ENCODE measurements around the gene CACNA2D3.

The CACNA2D3 gene

DNA sequence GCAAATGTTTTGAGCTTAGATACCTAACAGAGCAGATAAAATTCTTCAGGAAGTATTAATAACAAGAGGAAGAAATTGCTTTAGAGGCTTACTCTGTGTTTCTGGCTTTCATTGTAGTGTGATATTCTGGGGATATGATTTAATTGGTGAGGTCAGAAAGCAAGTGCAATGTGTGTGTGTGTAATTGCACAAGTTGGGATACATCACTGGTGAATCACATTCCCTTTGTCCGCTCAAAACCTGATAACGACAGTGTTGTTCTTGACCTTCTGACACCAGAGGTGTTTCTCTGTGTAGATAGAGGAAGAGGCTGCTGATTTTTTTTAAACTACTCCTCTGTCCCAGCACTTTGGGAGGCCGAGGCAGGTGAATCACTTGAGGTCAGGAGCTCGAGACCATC is 161.1 kb downstream of the CACNA2D3 start:
- DNase-seq: no peak

DNA sequence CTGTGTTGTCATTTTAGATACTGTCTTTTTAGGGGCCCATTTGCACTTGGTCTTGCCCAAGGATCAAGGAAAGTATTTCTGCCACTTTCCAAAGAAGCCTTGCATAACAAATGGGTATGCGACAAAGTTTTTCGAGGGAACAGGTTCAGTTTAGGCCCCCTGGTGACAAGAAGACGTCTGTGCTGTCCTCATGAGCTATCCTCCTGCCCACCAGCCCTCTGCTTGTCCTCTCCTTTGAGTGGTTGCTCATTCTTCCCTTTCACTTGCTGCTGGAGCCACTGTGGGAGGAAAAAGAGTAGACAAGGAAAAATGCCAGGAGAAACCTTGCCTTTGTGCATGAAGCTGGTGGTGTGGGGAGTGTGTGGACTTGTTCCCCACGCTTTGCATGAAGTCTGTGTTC is 171.9 kb downstream of the CACNA2D3 start:
- DNase-seq: no peak

DNA sequence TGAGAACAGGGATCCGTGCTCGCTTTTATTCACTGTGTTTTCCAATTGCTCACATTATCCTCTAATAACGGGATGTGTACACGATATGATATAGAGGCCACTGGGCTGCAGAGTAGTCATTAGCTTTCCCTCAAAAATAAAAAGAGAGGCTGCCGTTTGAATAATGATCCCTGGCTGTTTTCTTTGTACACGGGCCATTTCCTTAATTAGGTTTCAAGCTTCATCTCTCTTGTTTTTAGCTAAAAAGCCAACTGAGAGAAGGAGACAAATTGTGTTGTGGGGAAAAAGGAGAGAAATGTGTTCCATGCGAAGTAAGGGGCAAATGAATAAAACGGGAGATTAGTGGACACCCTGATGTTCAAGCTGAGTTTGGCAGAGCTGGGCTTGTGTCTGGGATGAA is 174.2 kb downstream of the CACNA2D3 start:
- no peak for DNase-seq

DNA sequence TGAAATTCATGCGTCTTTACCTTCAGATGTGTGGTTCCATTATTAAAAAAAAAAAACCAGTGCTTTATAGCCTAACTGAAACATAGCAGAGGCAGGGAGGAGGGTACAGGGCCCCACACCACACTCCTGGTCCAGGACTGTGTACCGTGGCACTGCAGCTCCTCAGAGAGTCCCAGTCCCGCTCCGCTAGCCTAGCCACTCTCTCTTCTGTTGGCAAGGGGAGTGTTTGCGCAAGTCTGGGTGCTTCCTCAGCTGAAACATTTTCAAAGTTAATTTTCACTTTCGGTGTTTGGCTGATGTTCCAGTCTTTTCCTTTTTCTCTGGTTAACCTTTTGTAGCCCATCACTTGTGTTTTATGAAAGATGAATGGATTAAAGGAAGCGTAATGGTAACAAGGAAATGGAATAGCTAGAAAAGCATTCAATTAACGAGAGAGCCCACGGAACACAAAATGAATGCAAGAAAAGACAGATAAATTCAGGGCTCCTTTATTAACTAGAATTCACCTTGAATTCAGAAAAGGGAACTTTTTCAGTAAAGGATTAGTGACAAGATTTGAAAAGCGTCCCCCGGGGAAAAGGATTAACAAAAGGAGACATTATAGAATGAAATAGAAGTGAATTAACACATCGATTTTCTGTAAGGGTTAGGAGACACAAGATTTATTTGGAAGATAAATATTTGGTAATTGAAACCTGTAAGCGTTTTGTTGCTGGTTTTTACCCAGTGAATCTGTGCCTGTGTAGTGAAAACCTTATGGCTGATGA is 177.0 kb downstream of the CACNA2D3 start:
- DNase-seq: no peak

DNA sequence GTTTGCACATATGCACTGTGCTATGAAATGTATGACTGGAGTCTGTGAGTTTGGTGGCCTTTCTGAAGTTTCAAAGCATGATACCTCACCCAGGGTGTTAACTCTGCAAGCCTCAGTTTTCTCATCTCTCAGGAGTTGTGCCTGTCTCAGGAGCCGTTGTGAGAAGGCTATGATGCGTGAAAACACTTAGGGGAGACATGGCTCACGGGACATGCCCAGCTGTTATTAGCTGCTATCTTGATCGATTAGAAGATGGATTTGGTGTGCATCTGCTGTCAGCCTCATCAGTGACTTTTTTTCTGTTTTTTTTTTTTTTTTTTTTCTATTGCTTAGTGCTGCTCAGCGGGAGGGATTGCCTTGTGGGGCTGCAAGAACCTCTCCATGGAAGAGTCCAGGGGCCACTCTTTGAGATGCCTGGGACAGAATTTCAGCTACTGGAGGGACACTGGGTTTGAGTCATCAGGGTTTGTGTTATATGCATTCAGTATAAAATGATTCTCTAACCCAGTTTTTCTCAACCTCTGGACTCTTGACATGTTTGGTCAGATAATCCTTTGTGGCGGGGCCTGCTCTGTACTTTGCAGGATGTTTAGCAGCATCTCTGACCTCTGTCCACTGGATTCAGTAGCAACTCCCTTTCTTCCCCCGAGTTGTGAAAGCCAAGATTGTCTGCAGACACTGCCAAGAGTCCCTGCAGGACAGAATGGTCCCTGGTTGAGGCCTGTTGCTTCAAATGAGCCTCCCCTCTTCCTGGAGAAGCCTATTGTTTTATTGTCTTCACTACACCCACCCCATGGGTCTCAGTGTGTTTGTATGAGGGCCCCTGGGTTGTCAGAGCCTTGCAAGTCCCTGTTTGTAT is 181.4 kb downstream of the CACNA2D3 start:
- no peak for DNase-seq

- no peak for DNase-seq
Measured at GRCh38 chr3:54304877-54305276, 182.5 kb downstream of the CACNA2D3 start.

GRCh38 chr3:54305409-54306099 is 183.2 kb downstream of the CACNA2D3 start:
- no peak for DNase-seq

GRCh38 chr3:54307566-54308180 is 185.3 kb downstream of the CACNA2D3 start:
- no peak for DNase-seq

DNA sequence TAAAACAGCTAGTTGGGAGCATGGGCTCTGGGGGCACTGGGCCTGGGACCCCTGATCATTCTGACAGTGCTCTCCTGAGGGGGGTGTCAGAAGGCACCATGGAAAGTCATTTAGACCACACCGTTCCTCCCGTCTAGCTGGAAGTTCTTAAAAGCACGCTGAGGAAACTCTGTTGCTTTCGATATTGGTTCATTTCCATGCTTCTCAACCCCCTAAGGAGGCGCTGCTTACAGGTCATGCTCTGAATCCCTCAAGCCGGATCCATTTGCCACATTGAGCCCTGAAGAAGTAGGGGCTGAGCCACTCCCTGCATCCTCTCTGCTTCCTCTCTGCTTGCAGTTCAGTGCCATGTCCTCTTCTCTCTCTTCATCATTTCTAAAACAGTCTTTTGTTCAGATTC is 187.2 kb downstream of the CACNA2D3 start:
- no peak for DNase-seq

- no peak for DNase-seq
Measured at GRCh38 chr3:54311211-54311747, 188.9 kb downstream of the CACNA2D3 start.

GRCh38 chr3:54312156-54312899 is 190.0 kb downstream of the CACNA2D3 start:
- no peak for DNase-seq

DNA sequence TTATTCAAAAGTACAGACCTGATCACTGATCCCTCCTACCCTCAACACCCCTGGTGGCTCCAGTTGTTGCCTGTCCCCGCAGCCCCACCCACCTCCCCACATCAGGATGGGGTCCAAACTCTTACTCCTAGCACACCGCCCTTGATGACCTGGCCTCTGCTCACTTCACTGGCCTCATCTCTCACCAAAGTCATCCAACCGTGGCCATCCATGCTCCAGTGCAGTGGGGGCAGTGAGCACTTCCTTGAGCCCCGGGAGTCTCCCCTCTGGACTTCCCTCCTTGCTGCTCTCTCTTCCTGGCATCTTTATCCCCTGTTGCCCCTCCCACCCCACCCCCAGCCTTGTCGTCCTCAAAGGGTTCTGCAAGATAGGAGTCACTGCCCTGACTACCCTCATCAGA is 191.1 kb downstream of the CACNA2D3 start:
- no peak for DNase-seq

- DNase-seq: no peak
Measured at GRCh38 chr3:54321520-54321919, 199.2 kb downstream of the CACNA2D3 start.

- no peak for DNase-seq
Measured at GRCh38 chr3:54322354-54322753, 200.0 kb downstream of the CACNA2D3 start.

GRCh38 chr3:54324103-54324502 is 201.8 kb downstream of the CACNA2D3 start:
- DNase-seq: no peak

GRCh38 chr3:54326951-54327350 is 204.6 kb downstream of the CACNA2D3 start:
- no peak for DNase-seq

DNA sequence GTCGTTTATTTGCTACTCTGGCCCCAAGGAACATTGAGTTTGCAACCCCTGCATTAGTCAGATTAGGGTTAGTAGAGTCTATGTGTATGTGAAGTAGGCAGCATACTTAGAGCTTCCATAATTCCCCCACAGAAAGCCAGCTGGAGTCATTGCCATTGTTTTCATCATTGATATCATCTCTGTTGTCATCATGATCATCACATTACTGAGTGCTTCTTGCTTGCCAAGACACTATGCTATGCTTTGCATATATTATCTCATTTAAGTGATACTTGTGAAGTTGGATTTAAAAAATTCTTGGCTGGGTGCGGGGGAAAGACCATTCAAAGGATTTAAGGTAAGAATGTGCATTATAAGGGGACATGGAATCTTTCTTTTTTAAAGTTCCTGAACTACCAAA is 209.0 kb downstream of the CACNA2D3 start:
- no peak for DNase-seq

DNA sequence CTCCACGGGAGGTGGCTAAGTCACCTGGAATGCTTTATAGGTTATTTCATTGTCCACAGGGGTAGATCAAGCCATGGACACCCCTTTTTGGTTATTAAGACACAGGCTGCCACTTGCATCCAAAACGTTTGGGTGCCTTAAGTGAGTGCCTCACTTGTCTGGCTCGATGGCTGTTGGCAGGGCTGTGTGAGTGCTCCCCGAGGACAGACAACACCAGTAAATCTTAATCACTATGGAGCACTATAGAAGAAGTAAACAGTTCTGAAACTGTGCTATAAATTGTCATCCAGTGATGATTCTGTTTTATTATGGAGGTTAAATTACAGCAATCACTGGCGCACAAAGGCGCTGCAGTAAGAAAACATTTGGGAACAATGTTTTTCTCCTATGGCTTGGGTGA is 215.5 kb downstream of the CACNA2D3 start:
- DNase-seq: no peak

- DNase-seq: no peak
Measured at GRCh38 chr3:54339608-54340007, 217.3 kb downstream of the CACNA2D3 start.

DNA sequence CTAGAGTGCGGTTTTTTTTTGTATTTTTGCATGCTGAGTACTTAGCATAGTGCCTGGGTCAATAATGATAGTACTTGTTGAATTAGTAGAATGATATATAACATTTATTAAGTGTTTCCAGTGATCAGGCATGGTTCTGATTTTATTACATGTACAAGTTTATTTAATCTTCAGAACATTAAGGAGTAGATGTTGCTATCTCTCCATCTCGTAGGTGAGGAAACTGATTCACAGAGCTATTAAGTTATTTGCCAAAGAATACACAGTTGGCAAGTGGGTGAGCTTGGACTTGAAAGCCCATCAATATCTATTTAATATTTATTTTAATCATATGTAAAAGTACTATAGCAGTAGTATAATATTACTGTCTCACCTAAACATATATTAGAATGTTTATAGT is 219.5 kb downstream of the CACNA2D3 start:
- no peak for DNase-seq

- no peak for DNase-seq
Measured at GRCh38 chr3:54342676-54343075, 220.3 kb downstream of the CACNA2D3 start.

DNA sequence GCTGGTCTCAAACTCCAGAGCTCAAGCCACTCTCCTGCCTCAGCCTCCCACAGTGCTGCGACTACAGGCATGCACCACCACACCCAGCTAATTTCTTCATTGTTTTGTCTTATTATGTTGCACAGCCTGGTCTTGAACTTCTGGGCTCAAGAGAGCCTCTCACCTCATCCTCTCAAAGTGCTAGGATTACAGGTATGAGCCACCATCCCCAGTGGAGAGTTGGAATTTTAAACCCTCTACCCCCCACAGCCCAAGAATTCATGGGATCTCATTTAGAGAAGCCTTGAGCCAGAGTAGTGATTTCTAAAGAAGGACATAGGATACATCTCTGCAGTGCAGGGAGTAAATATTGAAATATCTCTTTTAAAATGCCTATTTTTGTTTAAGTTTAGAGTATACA is 221.1 kb downstream of the CACNA2D3 start:
- DNase-seq: no peak
